Measurements from ENCODE around the gene DNAJA4.
"Not testable (repeated sequence)": the region's sequence is repeated elsewhere in the genome, so short reads cannot be mapped to it uniquely, and the experiment has no call there.

DNAJA4 gene

DNA sequence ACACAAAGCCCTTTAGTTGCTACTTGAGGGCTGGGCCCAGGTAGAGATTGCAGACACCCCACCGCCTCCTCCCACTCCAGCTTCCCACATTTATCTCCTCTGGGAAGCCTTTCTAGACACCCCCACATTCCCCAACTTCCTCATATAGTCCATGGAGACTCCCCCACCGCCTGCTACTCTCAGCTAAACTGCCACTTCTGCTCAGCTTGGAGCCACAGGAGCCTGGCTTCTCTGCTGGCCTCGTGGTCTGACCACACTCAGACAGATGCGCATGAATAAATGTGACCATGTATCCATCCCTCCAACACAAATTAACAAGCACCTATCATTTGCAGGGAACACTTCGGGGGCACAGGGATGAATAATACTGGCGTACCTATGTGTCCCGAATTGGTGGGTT is 19.5 kb upstream of the DNAJA4 start:
- DNase-seq, result no peak

DNA sequence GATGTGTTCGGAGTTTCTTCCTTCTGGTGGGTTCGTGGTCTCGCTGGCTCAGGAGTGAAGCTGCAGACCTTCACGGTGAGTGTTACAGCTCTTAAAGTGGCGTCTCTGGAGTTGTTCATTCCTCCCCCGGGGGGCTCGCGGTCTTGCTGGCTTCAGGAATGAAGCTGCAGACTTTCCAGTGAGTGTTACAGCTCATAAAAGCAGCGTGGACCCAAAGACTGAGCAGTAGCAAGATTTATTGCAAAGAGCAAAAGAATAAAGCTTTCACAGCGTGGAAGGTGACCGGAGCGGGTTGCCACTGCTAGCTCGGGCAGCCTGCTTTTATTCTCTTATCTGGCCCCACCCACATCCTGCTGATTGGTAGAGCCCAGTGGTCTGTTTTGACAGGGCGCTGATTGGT is 19.0 kb upstream of the DNAJA4 start:
- DNase-seq, result not testable (repeated sequence)

DNA sequence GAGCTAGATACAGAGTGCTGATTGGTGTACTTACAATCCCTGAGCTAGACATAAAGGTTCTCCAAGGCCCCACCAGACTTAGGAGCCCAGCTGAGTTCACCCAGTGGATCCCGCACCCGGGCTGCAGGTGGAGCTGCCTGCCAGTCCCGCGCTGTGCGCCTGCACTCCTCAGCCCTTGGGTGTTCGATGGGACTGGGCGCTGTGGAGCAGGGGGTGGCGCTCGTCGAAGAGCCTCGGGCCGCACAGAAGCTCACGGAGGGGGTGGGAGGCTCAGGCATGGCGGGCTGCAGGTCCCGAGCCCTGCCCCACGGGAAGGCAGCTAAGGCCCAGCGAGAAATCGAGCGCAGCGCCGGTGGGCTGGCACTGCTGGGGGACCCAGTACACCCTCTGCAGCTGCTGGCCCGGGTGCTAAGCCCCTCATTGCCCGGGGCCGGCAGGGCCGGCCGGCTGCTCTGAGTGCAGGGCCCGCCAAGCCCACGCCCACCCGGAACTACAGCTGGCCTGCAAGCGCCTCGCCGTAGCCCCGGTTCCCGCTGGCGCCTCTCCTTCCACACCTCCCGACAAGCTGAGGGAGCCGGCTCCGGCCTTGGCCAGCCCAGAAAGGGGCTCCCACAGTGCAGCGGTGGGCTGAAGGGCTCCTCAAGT is 18.3 kb upstream of the DNAJA4 start:
- DNase-seq, result not testable (repeated sequence)

DNA sequence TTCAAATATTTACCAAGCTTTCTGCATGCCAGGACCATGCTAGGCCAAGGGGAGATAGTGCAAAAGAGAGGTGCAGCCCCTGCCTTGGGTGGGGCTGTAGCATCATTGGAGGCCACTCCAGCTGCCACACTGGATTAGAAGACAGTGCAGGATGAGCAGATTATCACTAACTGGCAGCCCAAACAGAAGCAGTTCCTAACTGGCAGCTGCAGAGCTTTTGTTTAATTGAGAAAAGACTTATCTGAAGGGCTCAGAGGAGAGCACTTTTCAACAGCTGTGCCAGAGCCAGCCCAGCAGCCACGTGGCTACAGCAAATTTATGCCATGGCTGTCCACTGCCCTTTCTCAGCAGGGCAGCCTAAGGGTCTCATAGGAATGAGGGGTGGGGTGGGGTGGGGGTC is 16.5 kb upstream of the DNAJA4 start:
- no peak for DNase-seq

DNA sequence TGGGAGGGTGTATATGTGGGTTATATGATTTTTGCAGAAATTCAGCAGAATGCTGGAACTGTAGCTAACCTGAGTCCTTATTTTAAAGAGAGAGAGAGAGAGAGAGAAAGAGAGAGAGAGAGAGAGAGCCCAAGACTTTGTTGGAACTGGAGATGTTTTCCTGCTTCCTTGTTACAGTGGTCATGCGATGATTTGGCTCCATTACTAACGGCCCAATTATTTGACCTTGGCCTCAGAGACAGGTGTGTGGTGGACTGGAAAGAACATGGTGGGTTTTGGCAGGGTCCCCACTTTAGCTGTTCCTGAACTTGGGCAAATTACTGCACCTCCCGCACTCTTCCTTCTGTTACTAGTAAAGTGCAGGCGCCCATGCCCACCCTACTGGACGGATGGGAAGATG is 15.2 kb upstream of the DNAJA4 start:
- no peak for DNase-seq

DNA sequence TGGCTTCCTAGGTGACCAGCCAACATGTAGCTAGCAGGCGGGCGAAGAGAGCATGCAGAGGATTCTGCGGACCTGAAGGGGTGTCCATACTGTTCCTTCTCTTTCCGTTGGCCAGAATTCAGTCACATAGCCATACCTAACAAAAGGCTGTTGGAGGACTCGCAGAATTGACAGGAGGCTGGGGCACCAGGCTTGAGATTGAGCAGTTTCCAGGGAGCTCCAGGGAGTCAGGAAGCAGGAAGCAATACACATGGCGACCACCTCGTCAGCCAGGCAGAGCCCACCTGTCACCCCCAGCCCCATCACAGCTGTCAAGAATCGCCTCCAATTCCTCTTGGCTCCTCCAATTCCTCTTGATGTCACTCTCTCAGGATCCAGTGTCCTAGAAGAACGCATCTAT is 13.2 kb upstream of the DNAJA4 start:
- DNase-seq, result no peak

DNA sequence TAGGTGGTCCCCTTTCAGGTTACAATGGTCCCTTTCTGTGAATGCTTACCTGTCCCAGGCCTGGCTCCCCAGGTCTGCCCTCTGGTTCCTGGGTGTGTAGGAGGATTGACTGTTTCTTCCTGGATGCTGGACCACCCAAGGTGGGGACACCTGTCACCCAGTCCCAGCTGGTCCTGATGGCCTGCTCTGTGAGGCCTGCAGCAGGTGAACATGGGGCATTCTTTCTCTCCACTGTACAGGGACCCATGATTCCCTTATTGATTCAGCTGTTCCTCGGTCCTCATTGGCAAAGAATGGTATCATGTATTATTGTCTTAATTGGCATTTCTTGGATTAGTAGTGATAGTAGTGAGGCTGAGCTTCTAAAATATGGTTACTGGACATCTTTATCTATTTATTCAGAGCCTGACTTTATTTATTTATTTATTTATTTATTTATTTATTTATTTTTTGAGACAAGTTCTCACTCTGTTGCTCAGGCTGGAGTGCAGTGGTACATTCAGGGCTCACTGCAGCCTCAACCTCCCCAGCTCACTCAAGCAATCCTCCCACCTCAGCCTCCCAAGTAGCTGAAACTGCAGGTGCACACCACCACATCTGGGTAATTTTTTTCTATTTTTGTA is 8.8 kb upstream of the DNAJA4 start:
- DNase-seq, result no peak

DNA sequence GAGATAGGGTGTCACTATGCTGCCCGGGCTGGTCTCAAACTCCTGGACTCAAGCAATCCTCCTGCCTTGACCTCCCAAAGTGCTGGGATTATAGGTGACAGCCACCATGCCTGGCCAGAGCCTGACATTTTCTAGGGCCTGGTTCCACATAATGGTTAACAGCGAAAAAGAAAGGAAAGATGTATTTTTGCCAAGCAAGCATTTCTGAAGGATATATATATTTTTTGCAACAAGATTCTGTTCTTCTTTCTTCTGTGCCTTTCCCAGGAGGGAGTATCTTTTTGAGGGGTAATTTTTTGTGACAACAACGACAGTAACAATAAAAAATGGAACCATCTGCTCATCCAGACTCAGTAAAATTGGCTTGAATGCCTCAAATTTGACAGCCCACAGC is 8.3 kb upstream of the DNAJA4 start:
- no peak for DNase-seq

DNA sequence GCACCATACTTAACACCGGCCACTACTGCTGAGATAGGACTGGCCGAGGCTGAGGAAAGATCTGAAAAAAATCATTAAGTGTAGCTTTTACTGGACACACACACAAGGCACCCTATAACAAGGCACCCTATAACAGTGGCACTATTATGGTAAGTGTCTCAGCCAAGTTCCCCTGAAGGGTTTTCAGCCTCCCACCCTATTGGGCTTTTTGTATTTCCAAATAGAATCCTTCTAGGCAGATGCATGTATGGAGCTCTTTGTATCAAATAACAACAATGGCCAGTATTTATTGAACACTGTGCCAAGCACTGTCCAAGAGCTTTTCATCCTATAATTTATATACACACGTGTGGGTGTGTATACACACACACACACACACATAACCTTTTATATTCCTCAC is 6.7 kb upstream of the DNAJA4 start:
- DNase-seq, result no peak

DNA sequence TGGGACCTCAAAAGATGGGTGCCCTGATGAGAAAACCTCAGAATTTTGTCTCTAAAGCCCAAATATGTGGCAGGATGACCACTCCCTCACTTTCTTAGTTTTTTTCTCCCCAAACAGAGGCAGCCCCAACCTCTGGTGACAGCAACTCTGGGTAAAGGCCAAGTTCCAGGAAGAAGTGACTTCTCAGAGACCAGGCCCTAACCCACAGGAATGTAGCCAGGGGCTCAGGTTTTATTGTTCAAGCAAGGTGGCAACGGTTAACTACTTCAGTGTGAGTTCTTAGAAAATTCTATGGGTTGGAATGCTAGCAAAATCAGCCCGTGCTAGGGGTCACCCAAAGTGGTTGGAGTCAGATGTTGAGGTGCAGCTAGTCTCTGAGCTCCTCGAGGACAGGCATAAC is 5.1 kb upstream of the DNAJA4 start:
- no peak for DNase-seq

DNA sequence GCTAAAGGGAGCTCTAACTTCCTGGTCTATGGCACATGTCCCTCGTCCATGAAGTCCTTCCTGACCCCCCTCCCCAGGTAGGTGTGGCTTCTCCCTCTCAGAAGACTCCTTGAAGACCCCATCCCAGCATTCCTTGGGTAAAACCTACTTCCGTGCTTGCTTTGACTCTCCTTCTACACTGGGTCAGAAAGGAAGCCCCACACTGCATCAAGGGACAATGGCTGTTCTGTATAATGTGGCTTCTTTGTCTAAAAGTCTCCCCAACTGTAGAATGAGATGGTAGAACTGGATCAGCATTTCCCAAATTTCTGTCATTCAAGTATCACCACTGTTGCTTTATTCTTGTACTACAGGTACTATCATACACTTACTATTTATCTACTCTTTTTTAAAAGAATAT is 3.9 kb upstream of the DNAJA4 start:
- no peak for DNase-seq

DNA sequence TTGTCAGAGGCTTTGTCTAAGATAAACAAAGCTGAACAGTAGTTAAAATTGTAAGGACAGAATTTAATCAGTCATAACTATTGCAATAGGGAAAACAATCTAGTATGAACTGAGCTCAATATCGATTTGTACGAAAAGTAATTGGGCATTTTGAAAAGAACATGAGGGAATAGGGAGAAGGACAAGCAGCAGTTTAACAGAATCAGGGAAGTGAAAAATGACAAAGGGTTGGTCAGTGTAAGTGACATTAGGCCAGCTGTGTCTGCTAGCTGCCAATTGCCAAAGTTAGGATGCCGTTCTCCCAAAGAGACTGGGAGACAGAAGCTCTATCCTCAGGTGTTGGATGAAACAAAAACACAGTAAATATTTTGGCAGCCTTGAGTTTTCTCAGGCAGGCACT is 3.3 kb upstream of the DNAJA4 start:
- DNase-seq, result no peak

DNA sequence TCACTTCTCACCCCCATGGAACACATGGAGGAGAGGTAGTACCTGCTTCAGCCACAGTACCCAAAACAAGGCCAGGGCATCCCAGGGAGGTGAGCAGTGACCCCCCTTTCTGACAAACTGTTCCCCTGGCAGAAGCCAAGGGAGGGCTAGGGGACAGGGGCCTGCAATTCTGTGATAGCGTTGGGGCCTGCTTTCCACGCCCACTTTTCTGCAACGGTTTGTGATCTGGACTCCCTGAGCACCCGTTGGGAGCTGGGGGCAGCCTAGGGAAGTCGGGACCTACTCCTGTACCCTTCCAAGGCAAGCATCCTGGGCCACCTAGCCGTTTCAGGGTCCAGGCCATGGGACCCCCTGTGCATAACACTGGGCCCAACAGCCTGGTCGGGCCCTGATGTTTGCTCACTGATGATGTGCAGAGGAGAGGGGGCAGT is 996 bp upstream of the DNAJA4 start:
- DNase-seq, result no peak

DNA sequence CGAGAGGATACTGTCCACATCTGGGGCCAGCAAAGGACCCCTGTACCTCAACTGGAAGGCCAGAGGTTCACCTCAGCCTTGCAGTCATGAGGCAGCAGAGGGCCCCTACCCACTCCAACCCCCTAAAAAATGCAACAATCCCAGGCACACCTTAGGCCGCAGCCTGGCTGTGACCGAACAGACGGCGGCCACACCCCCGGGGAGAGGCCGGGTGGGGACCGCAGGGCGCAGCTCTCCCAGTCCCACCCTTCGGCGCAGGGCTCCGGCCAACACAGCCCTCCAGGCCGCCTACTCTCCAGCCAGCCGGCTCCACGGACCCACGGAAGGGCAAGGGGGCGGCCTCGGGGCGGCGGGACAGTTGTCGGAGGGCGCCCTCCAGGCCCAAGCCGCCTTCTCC is 457 bp upstream of the DNAJA4 start:
- DNase-seq, result no peak

DNA sequence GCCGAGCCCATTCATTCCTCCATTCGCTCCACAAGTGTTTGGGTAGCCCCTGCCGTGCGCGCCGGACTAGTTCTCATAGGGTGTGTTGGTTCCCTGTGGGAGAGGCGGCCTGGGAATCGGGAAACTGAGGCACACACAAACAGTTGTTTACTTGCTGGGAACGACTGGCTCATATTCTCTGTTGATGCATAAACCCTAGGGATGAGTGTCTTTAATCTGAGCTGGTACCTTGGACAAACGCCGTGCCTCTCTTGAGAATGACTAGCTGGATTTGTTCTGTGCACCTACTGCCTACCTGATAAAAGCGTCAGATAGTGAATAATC is 737 bp downstream of the DNAJA4 start:
- no peak for DNase-seq

DNA sequence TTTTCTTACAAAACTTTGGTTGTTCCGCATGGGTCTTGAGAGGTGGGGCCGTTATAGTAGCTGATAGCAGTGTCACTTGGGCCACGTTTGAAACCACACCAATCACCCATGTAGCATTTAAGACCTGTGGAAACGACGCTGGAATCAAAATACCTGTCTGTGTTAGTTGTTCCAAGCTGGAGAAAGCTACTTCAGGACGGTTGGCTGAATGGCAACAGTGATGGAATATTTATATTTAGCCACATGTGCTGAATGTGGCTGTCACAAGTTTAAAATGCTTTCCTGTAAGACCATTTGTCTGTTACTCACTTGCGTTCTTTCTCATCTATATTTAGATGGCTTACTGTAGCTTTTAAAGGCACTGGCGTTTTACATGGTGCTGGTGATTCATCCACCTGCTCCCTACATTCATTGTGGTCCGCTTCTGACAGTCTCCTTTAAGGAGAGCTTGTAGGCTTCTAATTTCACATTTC is 1.4 kb downstream of the DNAJA4 start:
- DNase-seq, result no peak

DNA sequence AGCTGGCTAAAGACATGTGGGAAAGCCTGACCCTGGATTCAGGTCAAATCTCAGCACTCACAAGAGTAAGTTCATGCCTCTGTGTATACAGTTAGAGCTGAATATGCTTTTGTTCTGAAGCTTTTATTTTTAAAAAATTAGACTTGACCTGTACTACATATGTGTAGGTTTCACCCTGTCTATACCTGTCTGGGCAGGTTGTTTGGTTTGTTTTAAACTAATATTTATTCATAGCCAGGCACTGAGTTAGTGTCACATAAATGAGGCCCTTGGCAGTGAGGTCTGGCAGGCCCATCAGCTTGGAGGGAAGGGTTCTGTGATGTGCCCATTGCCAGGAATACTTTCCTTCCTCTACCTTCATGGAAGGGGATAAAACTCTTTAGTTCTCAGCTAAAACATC is 1.9 kb downstream of the DNAJA4 start:
- DNase-seq, result no peak

DNA sequence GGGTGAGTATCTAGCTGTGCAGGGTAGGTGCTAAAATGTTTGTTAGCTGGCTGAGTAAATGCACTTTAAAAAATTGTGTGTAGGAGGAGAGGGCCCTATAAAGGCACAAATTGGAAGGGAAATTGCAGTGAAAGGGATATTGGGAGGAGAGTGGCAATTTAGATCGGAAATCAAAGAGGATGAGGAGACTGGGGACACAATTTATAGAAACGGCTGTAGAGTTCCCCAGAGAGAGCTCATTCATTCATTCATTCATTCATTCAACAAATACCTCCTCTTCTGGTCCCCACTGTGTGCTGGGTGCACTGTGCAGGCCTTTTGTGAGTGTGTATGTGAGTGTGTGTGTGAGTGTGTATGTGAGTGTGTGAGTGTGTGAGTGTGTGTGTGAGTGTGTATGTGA is 2.4 kb downstream of the DNAJA4 start:
- DNase-seq, result no peak

DNA sequence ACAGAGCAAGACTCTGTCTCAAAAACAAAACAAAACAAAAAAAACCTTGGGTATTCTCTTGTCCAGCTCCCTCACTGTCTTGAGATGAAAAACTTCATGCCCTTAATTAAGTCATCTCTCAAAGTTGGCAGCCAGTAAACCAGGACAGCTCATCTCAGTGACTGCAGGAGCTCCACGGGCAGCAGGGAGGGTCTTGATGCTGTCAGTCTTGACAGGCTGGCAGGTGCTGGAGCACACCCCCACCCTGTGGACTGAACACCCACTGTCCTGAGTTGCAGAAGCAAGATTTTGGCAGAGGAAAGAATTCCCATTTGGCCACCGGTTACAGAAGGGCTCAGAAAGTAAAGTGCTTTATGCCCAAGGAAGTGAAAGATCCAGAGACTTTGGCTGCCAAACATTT is 8.0 kb downstream of the DNAJA4 start:
- no peak for DNase-seq

DNA sequence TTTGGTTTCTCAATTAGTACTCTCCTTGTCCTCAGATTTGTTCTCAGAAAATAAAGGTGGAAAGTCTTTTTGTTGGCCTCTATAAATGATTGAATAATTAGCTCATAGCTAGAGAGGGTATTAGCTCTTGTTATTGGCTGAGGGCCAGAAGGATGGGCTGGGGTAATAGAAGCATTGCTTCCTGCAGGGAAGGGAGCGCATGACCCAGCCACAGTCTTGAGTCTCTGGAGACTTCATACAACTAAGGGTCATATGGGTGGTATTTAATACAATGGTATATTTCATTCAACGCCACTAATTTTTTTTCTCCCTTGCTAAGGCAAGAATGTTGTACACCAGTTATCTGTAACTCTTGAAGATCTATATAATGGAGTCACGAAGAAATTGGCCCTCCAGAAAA is 8.4 kb downstream of the DNAJA4 start:
- no peak for DNase-seq

DNA sequence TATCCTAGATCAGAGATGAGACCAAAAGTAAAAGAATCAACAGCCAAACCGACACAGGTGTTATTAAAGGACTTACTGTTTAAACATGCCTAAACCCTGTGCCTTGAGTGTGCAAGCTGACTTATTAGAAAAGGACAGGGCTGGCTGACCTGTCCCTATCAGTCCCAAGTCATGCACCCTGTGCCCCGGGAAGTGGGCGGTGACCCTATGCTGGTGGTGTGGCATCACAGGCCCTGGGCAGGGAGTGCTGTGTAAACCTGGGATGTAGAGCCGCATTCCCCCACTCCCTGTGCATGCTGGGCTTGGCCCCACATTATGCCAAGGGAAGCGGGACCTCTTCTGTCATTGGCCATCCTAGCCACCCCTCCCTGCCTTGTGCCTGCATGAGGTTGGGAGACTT is 10.6 kb downstream of the DNAJA4 start:
- DNase-seq, result no peak

DNA sequence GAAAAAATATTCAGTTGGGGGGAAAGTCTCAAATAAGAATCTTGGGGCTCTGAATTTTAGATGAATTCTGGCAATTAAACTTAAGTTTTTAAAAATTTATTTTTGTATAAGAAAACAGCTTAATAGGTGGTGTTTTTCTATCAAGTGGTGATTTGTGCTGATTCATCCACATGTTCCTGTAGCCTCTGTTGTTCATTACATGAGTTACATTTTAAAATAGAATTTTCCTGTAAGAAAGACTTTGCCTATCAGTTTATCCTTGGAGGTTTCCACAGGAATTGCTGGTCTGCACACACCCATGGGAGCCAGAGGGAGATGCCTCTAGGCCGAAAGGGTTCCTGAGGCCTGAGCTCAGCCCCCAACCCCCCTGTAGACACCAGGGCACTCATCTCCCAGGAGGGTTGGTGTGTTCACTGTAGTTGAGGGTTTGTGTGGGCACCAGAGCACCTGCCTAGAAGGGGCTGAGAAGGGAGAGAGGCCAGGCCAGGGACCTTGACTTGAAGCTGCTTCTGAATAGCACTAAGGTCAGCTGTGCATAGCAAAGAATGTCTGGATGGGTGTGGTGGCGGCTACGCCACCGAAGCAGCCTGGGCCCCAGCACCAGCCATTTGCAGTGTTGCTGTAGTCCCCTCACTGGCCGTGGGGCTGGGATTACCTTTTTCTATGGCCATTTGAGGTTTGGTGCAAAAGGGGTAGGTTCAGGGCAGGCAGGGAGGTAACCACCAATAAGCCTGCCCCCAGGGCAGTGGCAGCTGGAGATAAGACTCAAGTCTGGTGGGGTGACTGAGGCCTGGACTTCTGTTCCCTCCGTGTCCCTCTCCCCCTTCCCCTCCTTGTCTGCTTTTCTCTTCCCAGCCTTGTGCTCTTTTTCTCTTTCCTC is 11.9 kb downstream of the DNAJA4 start:
- no peak for DNase-seq

DNA sequence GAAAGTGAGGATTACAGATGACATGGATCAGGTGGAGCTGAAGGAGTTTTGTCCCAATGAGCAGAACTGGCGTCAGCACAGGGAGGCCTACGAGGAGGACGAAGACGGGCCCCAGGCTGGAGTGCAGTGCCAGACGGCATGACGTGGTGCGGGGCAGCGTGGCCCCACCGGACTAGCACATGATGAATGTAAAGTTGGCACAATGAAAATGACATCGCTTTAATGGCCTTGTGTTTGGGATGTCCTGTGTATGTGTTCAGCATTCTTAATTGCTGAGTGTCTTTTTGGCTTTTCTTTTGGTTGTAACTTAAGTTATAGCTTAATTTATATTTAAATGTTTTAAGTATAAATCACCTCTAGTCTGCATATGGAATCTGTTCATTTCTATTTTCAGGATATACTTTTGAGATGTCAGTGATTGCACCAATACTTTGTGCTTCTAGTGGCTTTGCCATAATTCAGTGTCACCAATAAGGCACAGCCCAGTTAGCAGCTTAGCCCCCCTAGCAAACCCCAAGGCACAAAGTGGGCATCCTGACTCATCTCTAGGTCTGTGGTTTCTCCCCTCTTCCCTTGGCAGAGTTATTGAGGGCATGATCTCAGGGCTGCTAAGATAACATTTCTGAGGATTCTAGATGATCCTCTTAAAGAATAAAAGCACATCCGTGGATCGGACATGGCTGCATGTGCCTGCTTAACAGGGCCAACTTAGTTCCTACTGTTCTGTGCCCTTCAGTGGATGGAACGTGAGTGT is 16.1 kb downstream of the DNAJA4 start:
- DNase-seq, result no peak
